CD4-positive, alpha-beta T cell treated with Interferon alpha-2 for 1 hour (primary cell): ENCODE measurements around the gene CORO2B.

Experiments used
- DNase-seq, 2 donors: peaks; one replicate each; pipeline ENCODE4 v3.0.0-alpha.2; 2020 to 2022

CORO2B gene

GRCh38 chr15:68706256-68706655 lies 127.5 kb downstream of the CORO2B start:
- no peak for DNase-seq

GRCh38 chr15:68706931-68707330 lies 128.1 kb downstream of the CORO2B start:
- DNase-seq = no peak

GRCh38 chr15:68707386-68707785 lies 128.6 kb downstream of the CORO2B start:
- no peak for DNase-seq

GRCh38 chr15:68709876-68710275 lies 131.1 kb downstream of the CORO2B start:
- no peak for DNase-seq

- DNase-seq = no peak
Observed at GRCh38 chr15:68710536-68710935, 131.7 kb downstream of the CORO2B start.

GRCh38 chr15:68711406-68711805 lies 132.6 kb downstream of the CORO2B start:
- no peak for DNase-seq

GRCh38 chr15:68712886-68713285 lies 134.1 kb downstream of the CORO2B start:
- no peak for DNase-seq

GRCh38 chr15:68713874-68714273 lies 135.1 kb downstream of the CORO2B start:
- DNase-seq = no peak

- DNase-seq = no peak
Observed at GRCh38 chr15:68715111-68715510, 136.3 kb downstream of the CORO2B start.

GRCh38 chr15:68717951-68718350 lies 139.2 kb downstream of the CORO2B start:
- no peak for DNase-seq

GRCh38 chr15:68718468-68718867 lies 139.7 kb downstream of the CORO2B start:
- no peak for DNase-seq

- DNase-seq = no peak
Observed at GRCh38 chr15:68719051-68719450, 140.3 kb downstream of the CORO2B start.

- DNase-seq = no peak
Observed at GRCh38 chr15:68719672-68720071, 140.9 kb downstream of the CORO2B start.

- DNase-seq = no peak
Observed at GRCh38 chr15:68721886-68722285, 143.1 kb downstream of the CORO2B start.

- DNase-seq = peak in 1 of 2 donors; percentile 11
Observed at GRCh38 chr15:68725736-68726135, 146.9 kb downstream of the CORO2B start.

GRCh38 chr15:68726246-68726645 lies 147.5 kb downstream of the CORO2B start:
- no peak for DNase-seq

GRCh38 chr15:68729789-68730411 lies 151.1 kb downstream of the CORO2B start:
- DNase-seq = no peak

GRCh38 chr15:68730471-68730919 lies 151.7 kb downstream of the CORO2B start:
- DNase-seq = peak; percentile 22 to 33

- no peak for DNase-seq
Observed at GRCh38 chr15:68730976-68731897, 152.4 kb downstream of the CORO2B start.

- DNase-seq = no peak
Observed at GRCh38 chr15:68732451-68732850, 153.7 kb downstream of the CORO2B start.

GRCh38 chr15:68733666-68734065 lies 154.9 kb downstream of the CORO2B start:
- no peak for DNase-seq

GRCh38 chr15:68734352-68734751 lies 155.6 kb downstream of the CORO2B start:
- no peak for DNase-seq

- DNase-seq = no peak
Observed at GRCh38 chr15:68734881-68735280, 156.1 kb downstream of the CORO2B start.

GRCh38 chr15:68735610-68736009 lies 156.8 kb downstream of the CORO2B start:
- DNase-seq = no peak
